Astrocyte (in vitro differentiated cells and primary cell): Measurements from ENCODE around the gene FMN2.
"Not testable (repeated sequence)": the region's sequence is repeated elsewhere in the genome, so short reads cannot be mapped to it uniquely, and the experiment has no call there.

ENCODE experiments used
- CTCF ChIP-seq: IDR thresholded peaks from 2 replicates; pipeline ENCODE4 v1.5.1; 2011; ENCODE audit warnings: low read depth, mild to moderate bottlenecking, inconsistent platforms, low read length, moderate library complexity; ENCODE audit not compliant: insufficient read depth
- EZH2 ChIP-seq: IDR thresholded peaks from 2 replicates; pipeline ENCODE4 v1.6.1; 2012; ENCODE audit warnings: mild to moderate bottlenecking, low read length, inconsistent platforms; ENCODE audit not compliant: insufficient read depth

- TF ChIP-seq CTCF, EZH2: not testable (repeated sequence)
Observed at GRCh38 chr1:240184682-240185081, 93.0 kb downstream of the FMN2 start.
